ENCODE results near the gene RTF1. TPM values are rescaled to one million over a fixed set of nuclear protein-coding genes. Genes with fewer than 3 reads are reported as not detected.
"Not testable (repeated sequence)": the region's sequence is repeated elsewhere in the genome, so short reads cannot be mapped to it uniquely, and the experiment has no call there.

The RTF1 gene
- polyA plus RNA-seq, 3 donors: 7.7 to 22.9 (median 16.3) TPM

DNA sequence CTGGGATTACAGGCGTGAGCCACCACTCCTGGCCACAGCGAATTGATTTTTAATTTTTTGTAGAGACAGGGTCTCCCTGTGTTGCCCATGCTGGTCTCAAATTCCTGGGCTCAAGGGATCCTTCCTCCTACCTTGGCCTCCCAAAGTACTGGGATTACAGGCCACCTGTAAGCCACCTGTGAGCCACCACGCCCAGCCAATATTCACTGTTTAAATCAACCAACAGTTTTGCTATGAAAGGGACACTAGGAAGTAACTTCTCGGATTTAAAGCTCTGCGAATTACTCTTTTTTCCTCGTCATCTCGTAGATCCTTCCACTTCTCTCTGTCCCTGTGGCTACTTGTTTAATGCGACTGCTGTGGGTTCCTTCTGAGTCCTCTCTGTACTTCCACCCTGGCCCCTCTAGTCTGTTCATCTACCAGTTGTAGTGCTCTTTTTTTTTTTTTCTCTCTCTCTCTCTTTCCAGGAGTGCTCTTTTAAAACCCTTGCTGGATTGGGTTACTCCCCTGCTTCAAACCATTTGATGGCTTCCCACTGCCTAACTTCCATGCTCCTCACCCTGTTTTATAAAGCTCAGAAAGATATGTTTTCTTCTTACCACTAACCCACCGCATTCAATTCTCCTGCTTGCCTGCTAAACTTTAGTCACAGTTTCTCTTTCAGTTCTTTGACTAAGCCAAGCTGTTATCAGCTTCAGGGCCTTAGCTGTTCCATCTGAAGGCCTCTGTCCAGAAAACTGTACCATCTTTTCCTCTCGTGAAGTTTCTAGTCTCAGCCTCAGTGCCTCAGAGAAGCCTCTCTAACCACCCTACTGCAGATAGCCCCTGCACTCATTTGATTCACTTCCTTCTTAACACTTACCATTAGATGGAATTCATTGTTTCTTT, 12.4 kb downstream of the RTF1 start:
- WGBS, 3 donors: 87 to 93% (median 89%) methylated on average over 10 of the region's 10 CpGs
- no peak overlapping the region for H3K27ac ChIP-seq (ENCODE audit: low read depth, low read length)

- no peak overlapping the region for H3K27ac ChIP-seq (ENCODE audit: low read depth, low read length)
- 85 to 92% (median 89%) methylated on average over 4 of the region's 4 CpGs for WGBS, 3 donors
Observed at GRCh38 chr15:41435037-41435786, 18.3 kb downstream of the RTF1 start.

- no peak overlapping the region for H3K27ac ChIP-seq (ENCODE audit: low read depth, low read length)
- WGBS, 3 donors: 93 to 95% (median 95%) methylated on average over 4 of the region's 4 CpGs
Observed at GRCh38 chr15:41437448-41437847, 20.6 kb downstream of the RTF1 start.

- WGBS, 3 donors: 95 to 96% (median 95%) methylated on average over 11 of the region's 11 CpGs
- no peak overlapping the region for H3K27ac ChIP-seq (ENCODE audit: low read depth, low read length)
Observed at GRCh38 chr15:41438206-41438605, 21.3 kb downstream of the RTF1 start.

DNA sequence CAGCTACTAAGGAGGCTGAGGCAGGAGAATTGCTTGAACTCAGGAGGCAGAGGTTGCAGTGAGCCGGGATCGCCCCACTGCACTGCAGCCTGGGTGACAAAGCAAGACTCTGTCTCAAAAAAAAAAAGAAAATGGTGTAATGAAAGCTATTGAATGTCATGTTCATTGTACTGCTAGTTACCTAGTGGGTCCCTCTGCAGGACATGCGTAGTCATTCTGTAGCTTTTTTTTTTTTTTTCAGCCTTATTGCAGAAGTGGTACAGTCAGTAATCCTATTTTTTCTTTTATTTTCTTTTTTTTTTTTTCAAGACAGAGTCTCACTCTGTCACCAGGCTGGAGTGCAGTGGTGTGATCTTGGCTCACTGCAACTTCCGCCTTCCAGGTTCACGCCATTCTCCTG, 21.9 kb downstream of the RTF1 start:
- not testable (repeated sequence) for H3K27ac ChIP-seq (ENCODE audit: low read depth, low read length)
- WGBS, 3 donors: 95% methylated on average over 5 of the region's 5 CpGs

- no peak overlapping the region for H3K27ac ChIP-seq (ENCODE audit: low read depth, low read length)
- 53 to 81% (median 81%) methylated on average over 2 of the region's 2 CpGs for WGBS, 3 donors
Observed at GRCh38 chr15:41443275-41443674, 26.4 kb downstream of the RTF1 start.

DNA sequence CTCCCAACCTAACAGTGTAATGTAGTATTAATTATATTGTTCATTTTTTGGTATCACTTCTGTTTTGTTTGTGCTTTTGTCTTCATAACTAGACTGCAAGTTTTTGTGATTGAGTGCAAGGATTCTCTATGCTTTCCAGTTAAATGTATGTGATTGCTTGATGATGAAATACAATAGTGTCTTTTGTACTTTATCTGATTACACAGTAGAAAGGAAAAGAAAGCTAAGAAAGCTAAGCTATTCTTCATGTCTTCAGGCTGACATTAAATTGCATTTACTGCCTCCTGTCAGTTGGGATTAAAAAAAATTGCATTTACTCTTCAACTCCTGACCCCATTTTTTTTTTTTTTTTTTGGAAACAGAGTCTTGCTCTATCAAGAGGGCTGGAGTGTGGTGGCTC, 28.5 kb downstream of the RTF1 start:
- H3K27ac ChIP-seq (ENCODE audit: low read depth, low read length): no peak overlapping the region

DNA sequence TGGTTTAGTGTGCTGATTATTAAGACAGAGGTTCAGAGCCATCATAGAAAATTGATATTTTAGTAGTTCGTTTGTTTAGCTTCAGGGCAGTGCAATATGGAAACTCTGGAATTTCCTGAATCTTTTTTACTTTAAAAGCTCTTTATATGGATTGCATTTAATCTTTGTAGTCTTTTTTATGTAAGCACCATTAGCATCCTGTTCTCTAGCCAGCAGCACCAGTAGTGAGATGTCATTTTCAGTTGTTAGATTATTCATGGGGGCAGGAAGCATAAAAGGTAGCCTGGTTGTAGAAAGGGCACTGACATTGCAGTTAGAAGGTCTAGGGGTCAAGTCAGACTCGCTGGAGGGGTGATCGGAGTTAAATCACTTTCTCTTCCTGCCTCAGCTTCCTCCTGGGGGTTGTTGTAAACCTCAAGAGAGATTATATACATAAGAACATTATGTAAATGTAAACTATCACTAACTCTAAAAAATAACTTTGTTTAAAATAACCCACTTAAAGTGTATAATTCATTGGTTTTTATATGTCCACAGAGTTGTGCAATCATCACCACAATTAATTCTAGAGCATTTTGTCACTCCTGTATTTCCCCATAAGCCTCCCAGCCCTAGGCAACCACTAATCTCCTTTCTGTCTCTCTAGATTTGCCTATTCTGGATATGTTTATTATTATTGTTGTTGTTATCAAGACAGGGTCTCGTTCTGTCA, 45.3 kb downstream of the RTF1 start:
- H3K27ac ChIP-seq (ENCODE audit: low read depth, low read length): no peak overlapping the region
- 60 to 84% (median 60%) methylated on average over 4 of the region's 4 CpGs for WGBS, 3 donors

DNA sequence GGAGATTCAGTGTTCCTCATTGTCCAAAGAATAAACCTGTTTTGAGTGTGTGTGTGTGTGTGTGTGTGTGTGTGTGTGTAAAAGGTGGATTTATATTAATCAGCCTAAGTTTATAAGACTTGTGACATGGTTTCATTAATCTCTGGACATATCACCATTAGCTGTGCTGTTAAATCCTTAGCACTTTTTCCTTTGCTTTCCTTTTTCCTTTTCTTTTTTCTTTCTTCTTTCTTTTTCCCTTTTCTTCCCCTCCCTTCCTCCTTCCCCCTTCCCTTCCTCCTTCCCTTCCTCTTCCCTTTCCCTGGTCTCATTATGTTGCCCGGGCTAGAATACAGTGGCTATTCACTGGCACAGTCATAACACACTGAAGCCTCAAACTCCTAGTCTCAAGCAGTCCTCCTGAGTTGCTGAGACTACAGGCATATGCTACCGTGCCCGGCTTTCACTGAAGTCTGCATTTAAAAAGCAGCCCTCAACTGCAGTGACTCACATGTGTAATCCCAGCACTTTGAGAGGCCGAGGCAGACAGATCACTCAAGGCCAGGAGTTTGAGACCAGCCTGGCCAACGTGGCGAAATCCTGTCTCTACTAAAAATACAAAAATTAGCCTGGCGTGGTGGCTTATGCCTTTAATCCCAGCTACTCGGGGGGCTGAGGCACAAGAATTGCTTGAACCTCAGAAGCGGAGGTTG, 48.1 kb downstream of the RTF1 start:
- H3K27ac ChIP-seq (ENCODE audit: low read depth, low read length): no peak overlapping the region
- WGBS, 3 donors: 91 to 95% (median 92%) methylated on average over 9 of the region's 9 CpGs

DNA sequence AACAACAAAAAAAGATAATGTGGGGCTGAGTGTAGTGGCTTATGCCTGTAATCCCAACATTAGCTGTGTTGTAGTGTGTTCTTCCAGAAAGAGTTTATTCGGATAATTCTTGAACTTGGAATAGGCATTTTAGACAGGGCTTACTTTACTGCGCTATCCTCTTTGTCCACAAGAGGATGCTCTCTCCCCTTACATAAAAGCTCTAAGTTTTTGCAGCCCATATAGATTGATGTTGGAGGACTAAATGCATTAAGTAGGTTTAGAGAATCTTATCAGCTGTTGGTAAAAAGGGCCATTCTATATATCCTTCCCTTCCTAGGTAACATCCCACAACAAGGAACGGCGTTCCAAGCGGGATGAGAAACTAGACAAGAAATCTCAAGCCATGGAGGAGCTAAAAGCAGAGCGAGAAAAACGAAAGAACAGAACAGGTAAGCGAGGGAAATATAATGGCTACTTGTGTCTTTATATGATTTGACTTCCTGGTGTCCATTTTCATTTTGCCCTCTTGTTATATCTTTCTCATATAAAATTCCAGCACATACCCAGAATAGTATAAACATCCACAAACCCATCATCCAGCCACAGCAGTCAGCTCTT, 49.0 kb downstream of the RTF1 start:
- WGBS, 3 donors: 80 to 90% (median 87%) methylated on average over 8 of the region's 8 CpGs

DNA sequence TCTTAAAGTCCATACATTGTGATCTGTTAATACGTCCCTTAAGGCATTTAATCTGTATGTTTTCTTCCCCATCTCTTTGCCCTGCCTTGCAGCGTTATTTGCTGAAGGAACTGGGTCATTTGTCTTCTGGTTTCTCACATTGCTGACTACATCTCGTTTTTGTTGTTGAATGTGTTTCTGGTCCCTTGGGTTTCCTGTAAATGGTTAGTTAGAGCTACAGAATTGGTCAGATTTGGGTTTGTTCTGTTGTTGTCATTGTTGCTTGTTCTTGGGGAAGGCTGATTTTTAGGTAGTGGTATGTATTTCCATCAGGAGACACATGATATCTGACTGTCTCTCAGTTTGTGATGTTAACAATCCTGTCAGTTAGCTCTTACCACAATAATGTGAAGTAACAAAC, 49.8 kb downstream of the RTF1 start:
- WGBS, 3 donors: 66 to 67% (median 67%) methylated on average over 3 of the region's 3 CpGs
- H3K27ac ChIP-seq (ENCODE audit: low read depth, low read length): no peak overlapping the region

More for the DNA sequence above, 49.0 kb downstream of the RTF1 start:
- no peak overlapping the region for H3K27ac ChIP-seq (ENCODE audit: low read depth, low read length)

DNA sequence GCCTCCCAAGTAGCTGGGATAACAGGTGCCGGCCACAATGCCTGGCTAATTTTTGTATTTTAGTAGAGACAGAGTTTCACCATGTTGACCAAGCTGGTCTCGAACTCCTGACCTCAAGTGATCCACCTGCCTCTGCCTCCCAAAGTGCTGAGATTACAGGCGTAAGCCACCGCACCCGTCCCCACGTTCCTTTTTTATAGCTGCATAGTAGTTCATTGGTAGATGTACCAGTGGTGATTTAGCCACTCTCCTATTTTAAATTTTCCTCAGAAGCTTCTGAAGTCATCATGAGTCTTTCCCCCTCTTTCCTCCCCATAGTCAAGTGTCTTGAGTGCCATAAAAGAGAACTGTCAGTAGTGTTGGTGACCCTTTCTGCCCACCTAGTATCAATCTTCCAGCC, 52.7 kb downstream of the RTF1 start:
- 91 to 99% (median 98%) methylated on average over 6 of the region's 6 CpGs for WGBS, 3 donors
- H3K27ac ChIP-seq (ENCODE audit: low read depth, low read length): not testable (repeated sequence)

GRCh38 chr15:41473418-41473817, 56.5 kb downstream of the RTF1 start:
- WGBS, 3 donors: 89 to 97% (median 91%) methylated on average over 11 of the region's 11 CpGs
- H3K27ac ChIP-seq (ENCODE audit: low read depth, low read length): no peak overlapping the region

DNA sequence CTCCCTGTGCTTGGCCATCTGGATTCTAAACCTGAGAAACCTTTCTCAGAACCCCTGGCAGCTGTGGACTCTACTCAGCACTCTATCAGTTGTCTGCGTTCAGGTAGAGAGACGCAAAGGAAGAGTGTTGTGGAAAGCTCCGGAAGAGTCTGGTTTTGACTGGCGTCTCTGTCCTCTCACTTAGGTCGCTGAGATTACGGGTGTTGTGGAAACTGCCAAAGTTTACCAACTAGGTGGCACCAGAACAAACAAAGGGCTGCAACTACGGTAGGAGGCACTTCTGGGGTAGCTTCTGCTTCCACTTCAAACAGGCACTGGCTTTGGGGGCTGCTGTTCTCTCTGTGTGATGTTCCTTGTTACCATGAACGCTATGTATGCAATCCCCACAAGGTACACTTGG, 57.5 kb downstream of the RTF1 start:
- no peak overlapping the region for H3K27ac ChIP-seq (ENCODE audit: low read depth, low read length)
- 80 to 90% (median 89%) methylated on average over 8 of the region's 8 CpGs for WGBS, 3 donors

DNA sequence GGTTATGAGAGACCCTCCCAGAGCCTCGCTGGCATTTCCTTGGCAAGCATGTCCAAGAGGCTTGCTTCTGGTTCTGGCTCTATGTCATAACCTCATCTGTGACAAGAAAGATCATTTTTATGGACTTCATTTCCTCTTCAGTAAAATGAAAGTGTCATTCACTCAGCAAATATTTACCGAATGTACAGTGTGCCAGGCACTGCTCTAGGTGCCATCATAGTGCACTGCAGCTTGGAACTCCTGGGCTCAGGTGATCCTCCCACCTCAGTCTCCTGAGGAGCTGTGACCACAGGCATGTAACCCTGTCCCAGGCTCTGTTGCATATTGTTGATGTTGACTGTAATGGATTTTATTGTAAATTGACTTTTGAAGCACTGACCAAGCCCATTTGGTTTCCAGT, 58.0 kb downstream of the RTF1 start:
- no peak overlapping the region for H3K27ac ChIP-seq (ENCODE audit: low read depth, low read length)
- WGBS, 3 donors: 70 to 84% (median 73%) methylated on average over 2 of the region's 2 CpGs

GRCh38 chr15:41476416-41477048, 59.6 kb downstream of the RTF1 start:
- H3K27ac ChIP-seq (ENCODE audit: low read depth, low read length): no peak overlapping the region
- 73 to 80% (median 74%) methylated on average over 5 of the region's 5 CpGs for WGBS, 3 donors

DNA sequence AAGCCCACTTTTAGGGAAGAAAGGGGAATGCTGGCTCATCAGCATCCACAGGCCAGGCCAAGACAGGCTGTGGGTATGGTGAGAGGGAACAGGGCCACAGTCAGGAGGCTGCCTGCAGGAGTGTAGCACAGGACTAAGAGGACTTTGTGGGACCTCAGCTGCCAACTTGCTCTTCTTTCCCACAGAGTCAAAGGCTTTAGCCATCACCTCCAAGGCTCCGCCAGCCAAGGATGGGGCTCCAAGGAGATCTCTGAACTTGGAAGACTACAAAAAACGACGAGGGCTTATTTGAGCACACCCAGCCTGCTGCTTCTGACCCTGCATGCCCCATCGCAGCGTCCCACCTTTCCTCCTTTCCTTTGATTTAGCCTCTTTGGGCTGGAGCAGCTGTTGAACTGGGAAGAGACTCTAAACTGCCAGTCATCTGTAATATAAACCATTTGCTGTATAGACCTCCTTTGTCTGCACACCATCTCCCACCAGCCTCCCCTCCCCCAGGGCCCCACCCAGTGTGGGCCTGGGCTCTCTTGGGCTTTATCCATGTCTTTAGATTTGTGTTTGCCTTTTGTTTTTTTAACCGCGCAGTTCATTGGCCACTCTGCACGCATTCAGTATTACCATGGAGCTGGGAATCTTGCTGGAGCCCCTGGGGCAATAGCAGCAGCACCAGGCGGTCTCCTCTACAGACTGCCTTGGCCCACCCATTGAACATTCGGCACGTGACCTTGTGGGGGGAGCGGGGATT, 63.7 kb downstream of the RTF1 start:
- H3K27ac ChIP-seq (ENCODE audit: low read depth, low read length): no peak overlapping the region
- 93 to 95% (median 94%) methylated on average over 12 of the region's 12 CpGs for WGBS, 3 donors
